Measurements from ENCODE around the gene TMEM270.

- TF ChIP-seq CTCF (IDR thresholded peaks at IDR 0.05) = no peak
- no peak for TF ChIP-seq POLR2A (IDR thresholded peaks at IDR 0.05)
- TF ChIP-seq EP300 (IDR thresholded peaks at IDR 0.05) = no peak
Measured at GRCh38 chr7:73912223-73912622, 51.3 kb downstream of the TMEM270 start.
